Liver (tissue), 9 donors: Measurements from ENCODE around the gene TBCA. TPM values are rescaled to one million over a fixed set of nuclear protein-coding genes. Genes with fewer than 3 reads are reported as not detected.
A peak's percentile ranks its signal among the peaks of the same experiment; 100 is the strongest.

Experiments
- DNase-seq: peaks from one replicate; pipeline ENCODE4 v3.0.0-alpha.2; 2017; ENCODE audit warnings: low spot score
- H3K27ac ChIP-seq, 2 donors: one replicate each; pipeline ENCODE4 v1.7.0; 2013; ENCODE audit warnings: inconsistent platforms in 2 of 2, low read length in 2 of 2, control low read depth in 1 of 2, low read depth in 1 of 2, mild to moderate bottlenecking in 1 of 2
- H3K27me3 ChIP-seq, 4 donors: one replicate each; pipeline versions ENCODE4 v1.6.1 to v1.7.0; 2013; ENCODE audit warnings: low read length in 3 of 4, inconsistent platforms in 1 of 4, mild to moderate bottlenecking in 1 of 4, moderate library complexity in 1 of 4; ENCODE audit not compliant: control insufficient read depth in 4 of 4, insufficient read depth in 4 of 4
- H3K36me3 ChIP-seq, 4 donors: one replicate each; pipeline versions ENCODE4 v1.6.1 to v1.7.0; 2013; ENCODE audit warnings: low read length in 3 of 4, mild to moderate bottlenecking in 3 of 4, low read depth in 1 of 4, moderate library complexity in 1 of 4; ENCODE audit not compliant: control insufficient read depth in 4 of 4, insufficient read depth in 3 of 4
- H3K4me1 ChIP-seq, 4 donors: one replicate each; pipeline versions ENCODE4 v1.6.1 to v1.7.0; 2013; ENCODE audit warnings: low read length in 3 of 4, mild to moderate bottlenecking in 3 of 4, moderate library complexity in 1 of 4; ENCODE audit not compliant: control insufficient read depth in 4 of 4, insufficient read depth in 4 of 4
- H3K4me3 ChIP-seq, 3 donors: one replicate each; pipeline versions ENCODE4 v1.6.1 to v1.7.0; 2013; ENCODE audit warnings: low read length in 3 of 3, control low read depth in 1 of 3, low read depth in 1 of 3, mild to moderate bottlenecking in 1 of 3
- H3K9ac ChIP-seq, 2 donors: one replicate each; pipeline ENCODE4 v1.7.0; 2013; ENCODE audit warnings: low read length in 2 of 2, mild to moderate bottlenecking in 2 of 2, moderate library complexity in 2 of 2, control low read depth in 1 of 2, low read depth in 1 of 2
- H3K9me3 ChIP-seq, 4 donors: one replicate each; pipeline versions ENCODE4 v1.6.1 to v1.7.0; 2013; ENCODE audit warnings: low read length in 3 of 4; ENCODE audit not compliant: control insufficient read depth in 4 of 4
- ATF3 ChIP-seq: IDR thresholded peaks from 2 replicates; pipeline ENCODE4 v1.6.1; 2016; ENCODE audit warnings: antibody characterized with exemption
- CTCF ChIP-seq: fragments of 150-350 bp; IDR thresholded peaks from 2 replicates; pipeline ENCODE4 v1.5.1; 2017; ENCODE audit warnings: improper control_type of control experiment, low read depth, low read length; ENCODE audit not compliant: missing input control
- EGR1 ChIP-seq, 2 donors: IDR thresholded peaks; 2 replicates each; pipeline ENCODE4 v1.6.1; 2016 to 2018; ENCODE audit warnings: antibody characterized with exemption in 2 of 2, low read depth in 2 of 2
- FOXA1 ChIP-seq: IDR thresholded peaks from 2 replicates; pipeline ENCODE4 v1.6.1; 2016; ENCODE audit warnings: antibody characterized with exemption
- FOXA2 ChIP-seq: IDR thresholded peaks from 2 replicates; pipeline ENCODE4 v1.6.1; 2016; ENCODE audit warnings: antibody characterized with exemption
- GABPA ChIP-seq, 2 donors: IDR thresholded peaks in 1 of 2; conservative IDR thresholded peaks in 1 of 2; 2 replicates each; pipeline ENCODE4 v1.6.1; 2016; ENCODE audit warnings: antibody characterized with exemption in 2 of 2, mild to moderate bottlenecking in 1 of 2, moderate library complexity in 1 of 2
- HNF4A ChIP-seq, 2 donors: conservative IDR thresholded peaks; 2 replicates each; pipeline ENCODE4 v1.6.1; 2016; ENCODE audit warnings: antibody characterized with exemption in 2 of 2, mild to moderate bottlenecking in 2 of 2
- HNF4G ChIP-seq: IDR thresholded peaks from 2 replicates; pipeline ENCODE4 v1.6.1; 2016; ENCODE audit warnings: antibody characterized with exemption
- JUND ChIP-seq, 2 donors: IDR thresholded peaks; 2 replicates each; pipeline ENCODE4 v1.6.1; 2016; ENCODE audit warnings: antibody characterized with exemption in 2 of 2
- MAX ChIP-seq: IDR thresholded peaks from 2 replicates; pipeline ENCODE4 v1.6.1; 2016; ENCODE audit warnings: antibody characterized with exemption
- NR2F2 ChIP-seq: IDR thresholded peaks from 2 replicates; pipeline ENCODE4 v1.6.1; 2016; ENCODE audit warnings: antibody characterized with exemption
- RAD21 ChIP-seq, 2 donors: IDR thresholded peaks; 2 replicates each; pipeline ENCODE4 v1.6.1; 2016; ENCODE audit warnings: antibody characterized with exemption in 2 of 2, mild to moderate bottlenecking in 2 of 2
- REST ChIP-seq: IDR thresholded peaks from 2 replicates; pipeline ENCODE4 v1.6.1; 2016; ENCODE audit warnings: antibody characterized with exemption, mild to moderate bottlenecking
- RXRA ChIP-seq, 2 donors: IDR thresholded peaks; 2 replicates each; pipeline ENCODE4 v1.6.1; 2017 to 2018; ENCODE audit warnings: antibody characterized with exemption in 2 of 2, mild to moderate bottlenecking in 1 of 2
- SP1 ChIP-seq: IDR thresholded peaks from 2 replicates; pipeline ENCODE4 v1.6.1; 2018; ENCODE audit warnings: antibody characterized with exemption, mild to moderate bottlenecking
- TAF1 ChIP-seq: conservative IDR thresholded peaks from 2 replicates; pipeline ENCODE4 v1.6.1; 2016; ENCODE audit warnings: antibody characterized with exemption, mild to moderate bottlenecking
- YY1 ChIP-seq: IDR thresholded peaks from 2 replicates; pipeline ENCODE4 v1.6.1; 2016; ENCODE audit warnings: antibody characterized with exemption, mild to moderate bottlenecking
- ZBTB33 ChIP-seq: IDR thresholded peaks from 2 replicates; pipeline ENCODE4 v1.6.1; 2016; ENCODE audit warnings: antibody characterized with exemption
- WGBS: extraction: QIAGEN DNeasy Blood & Tissue Kit; methylation state at CpG from one replicate; pipeline ENCODE4 v1.1.7; 2013; 5-methylcytosine and 5-hydroxymethylcytosine counted together
- polyA plus RNA-seq, 2 donors: library from polyadenylated mRNA; stranded (reverse) in 1 of 2; unstranded in 1 of 2; fragments of 200-250 nt in 1 of 2; fragments of >200 nt in 1 of 2; fragmentation: Nextera tagmentation in 1 of 2; extraction: Ambion mirVana in 1 of 2; gene quantifications; one replicate each; pipeline versions ENCODE4 v1.2.1 to v1.2.3, GENCODE V29; 2013 to 2015
- total RNA-seq, 2 donors: library from RNA; depleted of rRNA; stranded (reverse); fragments of >200 nt; gene quantifications; one replicate each; pipeline ENCODE4 v1.2.3, GENCODE V29; 2014
- donor health status: healthy.
- donor health status: healthy.
- donor health status: healthy.
- donor health status: healthy.
- donor health status: healthy.

TBCA gene
- total and polyA plus RNA-seq, 4 donors: 62.5 to 338 (median 107) TPM

GRCh38 chr5:77645158-77645994 is 130.8 kb downstream of the TBCA start:
- no peak overlapping the region for H3K27ac ChIP-seq
- 2% methylated on average over 80 of the region's 80 CpGs for WGBS
- H3K36me3 ChIP-seq: no peaks in the 10 kb centered on the region
- peaks cover 5 to 39% (median 22%) of the 10 kb centered on the region in 4 donors for H3K27me3 ChIP-seq
- TF ChIP-seq ATF3: no peak
- peak; percentile 55 for TF ChIP-seq CTCF
- TF ChIP-seq RAD21 (IDR thresholded peaks at IDR 0.05): peak in 1 of 2 donors; percentile 39
- peaks cover 4 to 19% (median 12%) of the 10 kb centered on the region in 4 donors for H3K4me1 ChIP-seq
- H3K9ac ChIP-seq: no peak overlapping the region
- peak; percentile 60 for DNase-seq
- peak overlapping the region in 1 of 3 donors; percentile 49 for H3K4me3 ChIP-seq
- H3K9me3 ChIP-seq: peaks cover 0 to 3% (median 0%) of the 10 kb centered on the region in 4 donors

- peak overlapping the region in 1 of 3 donors; percentile 49 for H3K4me3 ChIP-seq
- no peak for DNase-seq
- WGBS: 11% methylated on average over 33 of the region's 33 CpGs
Observed at GRCh38 chr5:77644371-77645157, 131.6 kb downstream of the TBCA start.

More at GRCh38 chr5:77644371-77645157, 131.6 kb downstream of the TBCA start:
- Histone ChIP-seq H3K27ac (no peak overlapping the region), H3K9ac (no peak overlapping the region), H3K4me1 (peaks cover 4 to 22% (median 15%) of the 10 kb centered on the region in 4 donors), H3K27me3 (peaks cover 5 to 42% (median 21%) of the 10 kb centered on the region in 4 donors), H3K36me3 (no peaks in the 10 kb centered on the region), H3K9me3 (peaks cover 0 to 3% (median 0%) of the 10 kb centered on the region in 4 donors)
- no peak for TF ChIP-seq JUND (IDR thresholded peaks at IDR 0.05)
- TF ChIP-seq REST: no peak
- TF ChIP-seq HNF4A (conservative IDR thresholded peaks at IDR 0.05): no peak
- TF ChIP-seq EGR1 (IDR thresholded peaks at IDR 0.05; ENCODE audit: low read depth in 2 of 2): no peak
- TF ChIP-seq ATF3: no peak
- TF ChIP-seq RXRA (IDR thresholded peaks at IDR 0.05): no peak
- no peak for TF ChIP-seq CTCF
- TF ChIP-seq SP1: no peak
- no peak for TF ChIP-seq GABPA (IDR thresholded peaks at IDR 0.05 in 1 of 2, conservative IDR thresholded peaks at IDR 0.05 in 1 of 2)
- TF ChIP-seq HNF4G: no peak
- TF ChIP-seq NR2F2: no peak
- TF ChIP-seq TAF1: no peak
- no peak for TF ChIP-seq ZBTB33
- TF ChIP-seq FOXA1: no peak
- no peak for TF ChIP-seq FOXA2
- TF ChIP-seq YY1: no peak
- no peak for TF ChIP-seq RAD21 (IDR thresholded peaks at IDR 0.05)
- no peak for TF ChIP-seq MAX
